HG02610 (cell line): ENCODE measurements around the gene GABBR2.

ENCODE experiments used
- ATAC-seq: cut with Tn5 transposase; IDR thresholded peaks from one replicate; pipeline ENCODE4 v1.9.1; 2021; ENCODE audit warnings: mild to moderate bottlenecking, moderate library complexity; ENCODE audit not compliant: unreplicated experiment

The GABBR2 gene

DNA sequence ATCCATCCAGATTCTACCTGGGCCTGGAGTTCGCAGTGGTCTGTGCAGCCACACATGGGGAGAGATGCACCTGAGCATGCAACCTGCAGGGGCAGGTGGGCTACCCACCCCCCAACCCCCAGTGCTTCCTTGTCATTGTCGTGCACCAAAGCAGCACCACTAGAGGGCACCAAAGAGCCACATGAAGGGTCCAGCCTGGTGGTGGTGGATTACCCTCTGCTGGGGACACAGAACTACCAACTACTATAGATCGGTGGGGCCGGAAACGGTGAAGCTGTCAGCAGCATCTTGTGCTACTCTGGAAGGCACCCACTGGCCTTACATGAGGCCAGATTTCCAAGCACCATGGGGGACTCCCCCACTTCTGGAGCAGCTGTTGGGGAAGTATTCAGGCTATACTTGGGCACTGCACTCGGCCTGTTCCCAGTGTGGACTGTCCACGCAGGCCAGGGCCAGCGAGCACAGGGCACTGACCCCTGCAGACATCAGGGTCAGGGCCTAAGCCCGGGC is 393.1 kb downstream of the GABBR2 start:
- peak; percentile 54 for ATAC-seq

DNA sequence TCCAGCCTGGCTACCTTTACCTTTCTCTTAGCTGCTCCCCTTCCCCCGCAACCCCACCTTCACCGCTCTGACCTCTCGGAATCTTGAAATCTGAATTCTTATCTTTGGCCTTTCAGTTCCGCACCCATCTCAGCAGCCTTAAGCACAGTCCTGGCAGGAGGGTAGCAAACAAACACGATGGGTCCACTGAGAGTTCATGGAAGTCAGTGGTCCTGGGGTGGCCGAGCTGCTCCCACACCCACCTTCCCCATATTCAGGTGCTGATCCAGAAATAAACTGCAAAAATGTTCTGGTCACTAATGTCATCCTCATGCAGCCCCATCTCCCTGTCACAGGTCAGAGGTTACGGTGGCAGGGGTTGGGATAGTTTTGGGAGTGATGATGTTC is 393.7 kb downstream of the GABBR2 start:
- no peak for ATAC-seq

DNA sequence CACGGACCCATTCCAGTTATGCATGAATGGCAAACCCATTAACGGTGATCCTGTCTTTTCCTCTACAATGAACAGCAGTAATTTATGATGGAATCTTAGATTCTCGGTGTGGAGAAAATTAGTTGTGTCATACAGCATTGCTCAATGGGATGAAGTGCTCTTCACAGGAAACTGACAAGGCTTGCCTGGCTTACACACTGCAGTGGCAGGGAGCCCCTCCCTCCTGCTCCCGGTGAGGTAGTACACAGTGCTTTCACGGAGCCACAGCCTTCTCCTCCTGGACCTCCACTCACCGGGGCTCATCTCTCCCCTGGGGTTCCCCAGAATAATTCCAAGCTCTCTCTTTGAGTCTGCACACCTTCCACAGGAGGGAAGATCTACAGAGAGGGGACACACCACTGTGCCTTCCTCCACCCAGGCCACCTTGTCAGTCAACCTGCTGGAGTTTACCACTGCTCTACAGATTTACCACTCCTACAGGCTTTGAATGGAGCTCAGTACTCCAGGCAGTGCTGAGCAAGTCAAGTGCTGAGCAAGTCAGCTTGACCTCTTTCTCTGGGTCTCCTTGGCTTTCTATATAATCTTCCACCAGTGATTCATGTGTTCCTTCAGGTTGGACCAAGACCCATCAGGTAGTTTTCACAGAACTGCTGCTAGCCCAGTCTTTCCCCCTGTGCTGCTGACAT is 394.2 kb downstream of the GABBR2 start:
- ATAC-seq: no peak

DNA sequence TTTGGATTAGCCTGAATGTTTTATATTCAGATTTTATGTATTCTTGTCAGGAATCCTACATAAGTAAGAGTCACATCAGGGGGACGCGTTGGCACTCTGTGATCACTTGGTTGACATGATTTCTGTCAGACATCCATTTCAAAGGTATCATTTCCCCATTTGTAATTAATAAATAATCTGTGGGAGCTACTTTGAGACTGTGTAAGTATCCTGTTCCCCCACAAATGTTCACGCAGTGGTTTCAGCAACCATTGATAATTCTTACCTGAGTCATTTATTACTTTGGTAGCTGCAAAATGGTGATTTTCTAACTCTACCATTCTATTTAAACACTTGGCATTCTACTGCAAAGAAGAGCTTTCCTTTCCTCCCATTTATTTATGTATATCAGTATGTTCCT is 396.4 kb downstream of the GABBR2 start:
- ATAC-seq: no peak

DNA sequence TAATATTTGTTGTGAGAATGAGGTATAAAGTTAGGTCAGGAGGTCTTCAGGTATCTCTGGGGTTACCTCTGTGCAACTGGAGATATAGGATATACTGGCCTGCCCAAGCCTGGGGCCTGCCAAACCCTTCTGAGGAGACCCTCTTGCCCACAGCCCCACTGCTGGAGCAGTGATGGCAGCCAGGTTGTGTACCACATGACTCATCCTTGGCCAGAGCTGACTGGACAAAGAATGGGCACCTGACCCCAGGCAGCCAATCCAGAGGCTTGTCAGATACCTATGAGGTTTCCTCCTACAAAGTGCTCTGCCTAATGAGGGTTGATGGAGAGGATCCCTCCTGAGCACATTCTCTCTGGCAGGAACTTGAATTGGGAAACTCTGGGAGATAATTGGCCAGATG is 397.2 kb downstream of the GABBR2 start:
- no peak for ATAC-seq

DNA sequence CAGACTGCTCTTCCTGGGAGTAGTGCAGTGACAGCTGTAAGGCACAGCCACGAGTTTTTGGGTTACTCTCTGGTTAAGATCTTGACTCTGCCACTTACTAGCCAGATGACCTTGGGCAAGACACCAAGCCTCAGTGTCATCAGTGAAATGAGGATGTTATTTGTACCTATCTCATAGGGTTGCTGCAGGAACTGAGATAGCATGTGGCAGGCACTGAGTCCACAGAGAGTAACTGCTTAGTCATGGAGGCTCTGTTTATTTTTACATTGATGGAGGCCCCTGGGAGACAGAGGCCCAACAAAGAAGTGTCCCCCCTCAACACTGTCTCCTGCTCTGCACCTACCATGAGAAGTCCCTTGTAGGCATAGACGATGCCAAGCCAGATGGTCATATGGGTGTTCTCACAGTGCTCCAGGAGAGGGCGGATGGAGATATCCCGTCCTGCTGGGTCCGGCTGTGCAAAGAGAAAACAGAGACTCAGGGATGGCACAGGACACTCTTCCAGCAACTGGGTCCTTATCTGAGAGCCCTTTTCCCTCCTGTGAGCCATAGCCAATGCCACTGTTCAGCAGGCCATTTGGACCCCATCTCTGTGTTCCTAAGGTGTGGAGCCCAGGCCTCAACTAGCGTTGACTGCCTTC is 397.9 kb downstream of the GABBR2 start:
- ATAC-seq: no peak

DNA sequence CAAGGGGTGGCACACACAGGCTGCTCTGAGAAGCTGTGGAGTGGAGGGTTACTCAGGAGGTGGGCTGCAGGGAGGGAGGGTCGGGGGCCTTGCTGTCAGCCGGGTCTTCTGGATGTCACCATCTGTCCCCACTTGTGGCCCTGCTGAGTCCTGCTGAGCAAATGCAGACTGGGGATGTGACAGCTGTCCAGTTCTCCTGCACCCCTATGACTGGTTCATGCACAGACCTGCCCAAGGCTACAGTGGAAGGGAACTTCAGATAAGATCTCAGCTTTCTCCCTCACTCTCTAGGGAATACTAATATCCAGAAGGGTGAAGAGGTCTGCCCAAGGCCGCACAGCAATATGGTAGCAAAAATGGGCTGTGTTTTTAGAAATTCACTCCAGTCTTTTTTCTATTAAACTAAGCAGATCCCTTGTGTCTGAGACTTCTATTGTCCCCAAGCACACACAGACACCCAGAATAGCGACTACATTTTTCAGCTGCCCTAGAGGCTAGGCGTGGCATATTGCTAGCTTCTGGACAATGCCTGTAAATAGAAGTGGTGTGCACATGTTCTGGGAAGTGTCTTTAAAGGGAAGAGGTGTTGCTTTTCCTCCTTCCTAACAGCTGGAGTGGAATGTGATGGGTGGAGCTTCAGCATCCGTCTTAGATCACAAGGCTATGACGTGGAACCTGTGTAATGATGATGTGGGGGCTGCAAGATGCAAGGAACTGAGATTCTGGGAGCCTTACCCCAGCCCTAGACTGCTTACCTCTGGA is 402.2 kb downstream of the GABBR2 start:
- no peak for ATAC-seq

DNA sequence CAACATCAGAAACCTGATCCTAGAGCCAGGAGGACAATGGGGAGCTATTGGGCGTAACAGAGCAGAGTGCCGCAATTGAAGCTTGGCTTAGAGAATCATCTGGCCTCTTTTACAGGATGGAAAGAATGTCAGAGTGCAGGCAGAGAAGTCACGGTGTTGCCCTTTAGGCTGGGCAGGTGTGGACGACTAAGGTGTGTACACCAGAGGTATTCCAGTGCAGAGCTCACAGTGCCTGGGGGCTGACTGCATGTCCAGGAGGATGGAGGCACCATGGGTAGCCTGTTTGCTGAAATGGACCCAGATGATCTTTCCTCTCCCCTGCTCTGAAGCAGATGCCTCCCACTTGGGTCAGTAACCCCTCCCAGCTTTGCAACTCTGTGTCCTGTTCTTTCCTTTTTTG is 404.4 kb downstream of the GABBR2 start:
- ATAC-seq: no peak

DNA sequence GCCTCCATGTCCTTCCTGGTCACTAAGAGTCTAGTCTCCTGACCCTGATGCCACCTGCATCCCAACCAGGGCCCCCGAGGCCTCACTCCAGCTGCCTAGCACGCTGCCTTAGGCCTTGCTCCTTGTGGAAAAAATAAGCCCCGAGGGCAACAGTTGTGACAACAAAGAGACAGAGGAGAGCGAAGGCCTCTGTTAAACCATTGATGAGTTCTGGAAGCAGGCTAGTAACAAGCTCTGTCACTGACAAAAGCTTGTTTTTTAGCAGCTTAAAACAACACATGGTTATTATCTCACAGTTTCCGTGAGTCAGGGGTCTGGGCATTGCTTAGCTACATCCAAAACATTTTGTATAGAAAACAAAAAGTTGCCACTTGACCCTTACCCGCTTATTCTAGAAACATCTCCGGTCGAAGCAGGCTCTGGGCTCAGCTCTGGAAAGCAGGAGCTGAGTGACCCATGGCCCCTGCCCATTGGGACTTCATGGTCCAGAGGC is 405.1 kb downstream of the GABBR2 start:
- no peak for ATAC-seq

DNA sequence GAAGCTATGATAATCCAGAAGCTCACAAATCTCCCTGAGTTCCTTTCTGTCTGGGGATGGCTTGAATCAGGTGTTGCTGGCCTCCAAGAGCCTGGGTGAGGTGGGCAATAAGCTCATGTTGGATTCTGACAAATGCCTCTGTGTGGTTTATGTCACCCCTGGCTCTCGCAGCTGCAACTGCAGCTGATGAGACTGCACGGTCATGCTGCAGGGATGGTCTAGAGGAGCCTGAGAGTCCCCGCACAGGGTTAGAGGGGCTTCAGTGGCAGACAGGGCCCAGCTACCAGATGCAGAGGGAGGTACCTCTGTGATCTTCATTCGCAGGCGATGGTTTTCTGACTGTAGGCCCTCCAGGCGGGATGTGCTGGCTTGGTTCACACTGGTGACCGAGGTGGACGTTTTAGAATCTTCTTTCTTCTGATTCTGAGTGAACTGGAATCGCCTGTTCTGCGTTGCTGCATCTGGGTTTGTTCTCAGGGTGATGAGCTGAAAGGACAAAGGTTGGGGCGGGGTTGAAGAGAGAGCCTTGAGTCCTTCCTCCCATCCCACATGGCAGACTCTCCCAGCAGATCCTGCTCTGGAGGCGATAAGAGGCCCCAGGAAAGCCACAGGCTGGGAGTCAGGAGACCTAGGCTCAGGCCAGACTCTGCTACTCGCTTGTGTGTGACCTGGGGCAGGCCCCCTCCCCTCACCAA is 405.6 kb downstream of the GABBR2 start:
- no peak for ATAC-seq

DNA sequence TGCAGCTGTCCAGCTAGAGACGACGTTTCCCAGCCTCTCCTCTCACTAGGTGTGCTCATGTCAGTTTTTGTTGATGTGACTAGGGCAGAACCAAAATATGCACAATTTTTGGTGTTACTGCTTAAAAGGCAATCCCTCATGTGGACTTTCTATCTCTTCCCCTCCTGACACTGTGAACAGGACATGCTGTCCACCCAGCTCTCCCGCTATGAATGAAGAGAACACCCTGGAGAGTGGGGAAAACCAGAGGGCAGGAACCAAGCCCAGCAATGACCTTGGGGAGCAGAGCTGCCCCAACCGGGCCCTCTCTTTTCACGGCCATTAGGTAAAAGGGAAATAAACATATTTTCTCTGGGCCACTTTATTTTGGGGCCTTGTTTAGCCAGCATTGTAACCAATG is 406.6 kb downstream of the GABBR2 start:
- no peak for ATAC-seq

DNA sequence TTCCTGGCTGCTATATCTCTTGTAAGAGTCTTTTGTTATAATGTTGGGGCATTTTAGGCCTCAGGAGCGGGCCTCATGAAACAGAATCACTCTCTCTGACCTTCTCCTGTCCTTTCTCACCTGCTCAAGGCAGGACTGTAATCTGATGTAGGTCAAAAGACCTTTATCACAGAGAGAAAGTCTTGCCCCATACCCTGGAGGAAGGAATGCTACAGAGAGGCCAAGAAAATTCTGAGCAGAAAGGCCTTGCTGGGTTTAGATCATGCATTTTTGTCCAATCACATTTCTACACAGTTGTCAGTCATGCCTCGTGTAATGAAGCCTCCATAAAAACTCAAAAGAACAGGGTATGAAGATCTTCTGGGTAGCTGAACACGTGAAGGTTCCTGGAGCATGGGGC is 408.1 kb downstream of the GABBR2 start:
- ATAC-seq: no peak

DNA sequence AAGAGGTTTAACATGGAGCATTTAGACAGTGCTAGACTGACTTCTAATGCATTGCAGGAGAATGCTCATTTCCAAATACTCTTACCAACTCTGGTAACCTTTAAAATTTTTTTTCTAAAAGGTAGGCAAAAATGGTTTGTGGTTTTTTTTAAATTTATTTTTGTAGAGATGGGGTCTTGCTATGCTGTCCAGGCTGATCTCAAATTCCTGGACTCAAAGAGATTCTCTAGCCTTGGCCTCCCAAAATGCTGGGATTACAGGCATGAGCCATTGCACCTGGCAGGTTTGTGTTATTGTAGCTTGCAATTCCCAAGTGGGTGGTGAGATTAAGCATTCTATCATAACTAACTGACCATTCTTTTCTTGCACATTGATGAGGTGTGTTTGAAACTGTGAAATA is 410.3 kb downstream of the GABBR2 start:
- no peak for ATAC-seq

DNA sequence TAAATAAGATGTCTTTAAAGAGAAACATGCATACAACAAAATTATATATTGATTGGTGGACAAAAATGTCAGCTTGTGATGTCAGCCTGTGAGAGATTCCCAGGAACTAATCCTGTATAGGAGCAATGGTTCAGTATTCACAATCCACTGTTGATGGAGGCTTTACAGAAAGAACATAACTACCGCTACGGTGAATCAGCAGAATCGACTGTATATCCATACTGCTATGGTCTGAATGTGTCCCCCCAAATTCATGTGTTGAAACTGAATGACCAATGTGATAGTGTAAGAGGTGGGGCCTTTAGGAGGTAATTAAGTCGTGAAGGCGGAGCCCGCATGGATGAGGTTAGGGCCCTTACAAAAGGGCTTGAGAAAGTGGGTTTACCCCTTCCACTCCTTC is 412.9 kb downstream of the GABBR2 start:
- no peak for ATAC-seq

DNA sequence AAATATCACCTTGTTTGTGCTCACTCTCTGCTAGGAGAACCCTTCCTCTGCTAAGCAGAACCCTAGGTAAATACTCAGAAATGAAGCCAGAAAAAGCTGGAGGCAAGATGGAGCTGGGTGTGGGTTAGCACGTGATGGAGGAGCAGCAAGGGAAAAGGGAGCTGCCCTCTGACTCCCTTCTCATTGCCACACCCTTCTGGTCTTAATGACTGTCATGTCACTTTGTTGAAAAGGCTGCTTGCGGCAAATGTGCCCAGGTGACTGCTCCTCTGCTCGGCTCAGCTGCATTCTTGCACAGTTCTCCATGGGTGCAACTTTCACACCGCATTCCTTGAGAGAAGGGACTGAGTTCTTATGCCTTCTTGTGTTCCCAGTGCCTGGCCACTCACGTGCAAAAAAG is 416.9 kb downstream of the GABBR2 start:
- ATAC-seq: no peak

DNA sequence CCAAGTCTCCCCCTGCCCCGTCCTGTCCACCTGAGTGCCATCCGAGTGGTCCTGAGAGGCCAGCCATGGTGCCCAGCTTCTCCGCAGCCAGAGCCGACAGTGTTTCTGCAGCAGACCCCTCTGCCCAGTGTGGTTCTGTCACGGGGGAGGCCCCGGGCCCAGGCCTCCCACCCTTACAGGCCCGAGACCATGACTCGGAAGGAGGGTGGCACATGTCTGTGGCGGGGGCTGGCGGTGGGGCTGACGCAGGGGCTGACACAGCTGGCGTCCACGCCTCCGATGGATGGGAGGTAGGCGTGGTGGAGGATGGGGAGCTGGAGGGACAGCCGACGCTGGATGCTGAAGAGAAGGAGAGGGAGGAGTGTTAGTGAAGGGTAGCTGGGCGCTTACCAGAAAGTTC is 418.3 kb downstream of the GABBR2 start:
- ATAC-seq: no peak

DNA sequence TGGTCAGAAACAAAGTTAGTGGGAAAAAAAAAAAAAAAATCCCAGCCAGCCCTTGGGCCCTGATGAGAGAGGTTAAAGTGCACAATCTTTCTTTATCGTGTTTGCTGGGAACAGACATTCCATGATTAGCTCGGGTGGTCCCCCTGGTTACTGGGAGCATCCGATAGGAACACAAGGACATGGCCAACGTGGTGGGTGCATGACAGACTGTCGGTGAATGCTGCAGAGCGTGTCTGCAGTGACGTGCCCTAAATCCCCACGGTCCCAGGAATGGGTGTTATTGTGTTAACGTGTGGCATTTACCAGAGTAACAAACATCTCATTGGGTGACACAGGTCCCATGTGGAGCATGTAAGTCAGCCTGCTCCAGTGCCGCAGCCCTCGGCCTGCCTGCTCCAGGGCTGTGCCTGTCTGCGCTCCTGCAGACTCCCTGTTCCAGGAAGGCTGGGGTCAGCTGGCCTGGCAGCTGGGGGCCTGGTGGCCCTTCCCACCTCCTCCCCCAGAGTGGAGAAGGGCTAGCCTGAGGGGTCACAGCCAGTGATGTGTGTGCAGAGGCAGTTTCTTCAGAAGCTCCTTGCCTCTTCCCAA is 419.0 kb downstream of the GABBR2 start:
- no peak for ATAC-seq

DNA sequence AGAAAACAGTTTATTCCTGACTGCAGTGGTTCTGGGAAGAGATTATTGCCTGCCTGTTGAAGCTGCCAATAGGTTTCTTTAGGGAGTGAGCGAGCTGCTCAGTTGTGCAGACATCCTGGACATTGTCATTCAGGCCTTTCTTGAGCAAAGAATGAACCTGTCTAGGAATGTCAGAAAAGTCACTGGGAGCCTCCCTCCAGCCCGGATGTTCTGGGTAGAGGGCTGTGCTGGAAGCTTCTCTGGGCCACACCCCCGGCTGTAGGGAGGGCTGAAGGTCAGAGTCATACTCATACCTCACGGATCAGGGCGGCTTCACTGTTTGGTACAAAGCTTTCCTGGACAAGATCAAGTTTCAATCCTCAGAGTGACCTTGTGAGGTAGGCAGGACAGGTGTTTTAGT is 419.9 kb downstream of the GABBR2 start:
- no peak for ATAC-seq

DNA sequence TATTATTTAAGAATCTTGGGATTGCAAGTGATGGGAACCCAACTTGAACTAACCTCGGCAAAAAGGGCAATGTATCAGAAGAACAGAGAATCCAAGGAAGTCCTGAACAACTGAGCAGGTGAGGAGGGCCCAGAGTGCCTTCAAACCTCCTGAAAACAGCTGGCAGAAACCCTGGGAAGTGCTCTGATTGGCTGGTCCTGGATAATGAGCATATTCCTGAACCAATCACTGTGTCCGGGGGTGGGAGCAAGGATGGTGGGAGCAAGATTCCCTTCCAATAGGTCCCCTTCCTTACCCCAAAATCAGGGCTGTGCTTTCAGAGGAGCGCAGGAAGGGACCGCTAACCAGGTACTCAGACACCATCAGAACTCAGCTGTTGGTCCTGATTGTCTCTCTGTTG is 421.4 kb downstream of the GABBR2 start:
- ATAC-seq: no peak

DNA sequence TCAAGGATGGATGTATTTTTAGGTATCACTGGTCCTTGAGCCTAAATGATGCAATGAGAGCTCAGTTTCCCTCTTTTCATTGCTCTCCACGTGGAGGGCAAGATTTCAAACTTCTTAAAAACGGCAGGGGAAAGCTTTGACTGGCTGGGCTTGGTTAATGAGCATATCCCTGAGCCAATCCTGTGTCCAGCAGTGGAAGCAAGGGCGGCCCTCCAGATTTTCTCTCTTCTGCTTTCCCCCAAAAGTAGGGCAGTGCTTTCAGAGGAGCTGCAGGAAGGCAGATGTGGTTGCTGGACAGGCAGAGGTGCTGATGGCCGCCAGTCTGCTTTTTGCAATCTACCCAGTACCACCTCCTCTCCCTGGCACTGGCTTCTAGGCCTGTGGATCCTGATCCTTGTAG is 423.3 kb downstream of the GABBR2 start:
- no peak for ATAC-seq

DNA sequence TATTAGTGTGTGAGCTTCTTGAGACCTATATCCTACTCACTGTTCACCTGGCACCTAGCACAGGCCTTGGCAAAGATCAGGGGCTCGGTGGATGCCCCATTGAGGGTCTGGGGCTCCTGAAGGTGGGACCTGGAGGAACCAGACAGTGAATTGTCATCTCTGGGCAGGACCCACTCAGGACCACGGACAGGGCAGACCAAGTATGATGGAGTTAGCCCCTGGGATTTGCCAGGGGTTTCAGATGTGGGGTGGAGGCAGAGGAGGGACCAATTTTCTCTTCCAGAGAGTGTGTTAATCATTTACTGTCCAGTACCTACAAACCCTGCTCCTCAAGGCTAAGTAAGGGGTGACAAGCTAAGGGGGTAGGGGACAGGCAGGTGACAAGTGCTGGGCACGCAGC is 424.0 kb downstream of the GABBR2 start:
- ATAC-seq: no peak
